NCI-H2029 (cell line): ENCODE measurements around the gene CIC.

Experiments used
- DNase-seq: peaks from one replicate; lab custom pipeline; 2025; lab: John Stamatoyannopoulos, UW

CIC gene

GRCh38 chr19:42277821-42278451 lies 8.9 kb downstream of the CIC start:
- no peak for DNase-seq

DNA sequence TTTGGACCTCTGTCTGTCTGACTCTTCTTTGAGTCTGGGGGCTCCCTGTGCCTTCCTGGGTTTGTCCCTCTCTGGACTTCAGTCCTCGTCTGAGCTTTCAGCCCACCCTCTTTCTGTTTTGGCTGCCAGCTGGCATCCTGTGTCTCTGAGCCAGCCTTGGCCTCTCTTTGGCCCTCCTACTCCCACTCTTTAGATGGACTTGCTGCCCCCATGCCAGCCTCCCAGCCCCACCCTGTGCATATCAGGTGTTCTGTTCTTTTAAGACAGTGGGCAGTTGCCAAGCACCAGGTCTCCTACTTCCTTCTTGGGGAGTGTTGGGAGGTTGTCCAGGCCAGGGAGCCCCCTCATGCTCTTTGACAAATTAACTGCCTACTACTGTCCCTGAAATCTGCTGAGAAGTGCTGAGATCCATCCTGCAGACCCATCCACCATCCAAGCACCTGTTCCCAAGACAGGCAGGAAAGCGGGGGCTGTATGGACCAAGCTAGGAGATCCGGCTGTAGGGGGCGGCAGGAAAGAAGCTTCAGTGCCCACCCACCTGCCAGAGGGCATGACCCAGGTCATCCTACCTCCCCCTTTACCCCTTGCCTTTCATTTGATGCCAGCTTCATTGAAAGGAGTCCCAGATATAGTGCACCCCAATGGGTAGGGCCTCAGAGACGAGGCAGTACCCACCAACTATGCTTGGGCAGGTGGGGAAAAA lies 9.6 kb downstream of the CIC start:
- DNase-seq = no peak

DNA sequence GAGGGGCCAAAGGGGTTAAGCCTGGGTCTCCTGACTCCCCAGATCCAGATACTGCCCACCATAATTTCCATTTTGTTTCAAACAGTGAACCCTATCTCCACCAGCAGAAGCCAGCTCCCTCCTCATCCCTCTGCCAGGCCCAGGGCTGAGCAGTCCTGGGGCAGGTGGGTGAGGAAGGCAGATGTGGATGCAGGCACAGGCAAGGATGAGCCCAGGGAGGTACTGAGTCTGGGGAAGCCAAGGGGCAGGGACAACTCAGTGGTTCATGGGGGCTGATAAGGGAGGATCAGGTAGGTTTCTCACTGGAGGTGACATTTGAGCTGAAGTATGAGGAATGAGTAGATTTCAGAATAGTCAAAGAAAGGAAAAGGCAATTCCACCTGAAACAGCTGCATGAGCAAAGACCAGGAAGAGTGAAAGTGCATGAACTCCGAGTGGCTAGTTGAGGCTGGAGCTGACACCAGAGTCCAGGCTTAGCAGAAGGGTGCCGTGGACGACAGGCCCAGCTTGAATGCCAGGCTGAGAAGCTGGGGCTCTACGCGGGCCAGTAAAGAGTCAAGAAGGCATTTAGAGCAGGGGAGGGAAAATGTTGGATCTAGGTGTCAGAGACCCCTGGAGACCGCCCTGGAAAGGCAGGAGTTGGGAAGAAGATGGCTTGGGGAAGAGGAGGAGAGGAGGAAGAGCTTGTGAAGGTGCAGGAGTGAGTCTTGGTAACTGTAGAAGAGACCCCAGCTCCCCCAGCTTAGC lies 10.3 kb downstream of the CIC start:
- DNase-seq = no peak

- peak; percentile 81 for DNase-seq
These were observed 11.1 kb downstream of the CIC start for GRCh38 chr19:42279902-42280814.

GRCh38 chr19:42280815-42281145 lies 11.7 kb downstream of the CIC start:
- DNase-seq = no peak

DNA sequence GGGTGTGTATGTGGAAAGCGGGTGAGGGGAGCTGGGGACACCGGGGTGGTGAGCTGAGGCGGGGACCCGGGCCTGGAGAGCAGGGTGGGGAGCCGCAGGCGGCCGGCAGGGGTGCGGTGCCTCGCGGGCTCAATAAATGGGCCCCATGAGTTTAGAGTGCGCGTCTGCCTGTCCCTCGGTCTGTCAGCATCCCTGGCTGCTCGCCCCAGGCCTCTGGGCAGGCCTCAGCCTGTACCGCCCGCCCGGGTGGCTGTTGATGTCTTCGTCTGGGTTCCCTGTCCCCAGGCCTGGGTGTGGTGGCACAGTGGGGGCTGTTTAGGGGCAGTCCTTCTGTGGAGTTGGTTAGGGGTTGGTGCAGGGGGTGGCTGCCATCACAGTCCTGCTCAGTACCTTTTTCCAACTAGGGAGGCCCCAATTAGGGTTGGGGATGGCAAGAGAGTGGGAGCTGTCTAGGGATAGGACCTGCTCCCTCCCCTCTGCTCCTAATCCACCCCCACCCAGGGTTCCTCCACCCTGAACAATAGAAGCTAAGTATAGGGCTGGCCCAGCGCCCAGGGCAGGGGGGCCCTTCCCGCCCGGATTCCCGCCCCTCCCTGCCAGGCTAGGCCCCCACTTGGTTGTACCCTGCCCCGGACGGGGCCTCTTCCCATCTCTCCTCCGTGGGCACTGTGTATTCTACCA lies 12.2 kb downstream of the CIC start:
- no peak for DNase-seq

GRCh38 chr19:42281827-42282762 lies 13.0 kb downstream of the CIC start:
- no peak for DNase-seq

DNA sequence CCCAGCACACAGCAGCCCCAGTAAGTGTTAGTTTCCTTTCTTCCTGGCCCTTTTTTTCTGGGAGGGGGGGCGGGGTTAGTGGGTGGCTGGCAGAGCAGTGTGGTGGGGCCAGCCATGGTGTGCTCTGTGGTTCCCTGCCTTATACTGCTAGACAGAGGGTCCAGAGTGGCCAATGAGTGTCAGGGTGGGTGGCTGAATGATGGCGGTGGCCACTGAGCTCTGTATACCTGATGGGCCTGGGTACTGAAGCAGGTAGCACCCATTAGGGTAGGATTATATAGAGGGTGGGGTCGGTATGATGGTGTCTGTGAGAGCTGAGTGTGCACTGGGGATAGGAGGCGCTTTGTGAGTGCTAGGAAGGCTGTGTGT lies 13.8 kb downstream of the CIC start:
- DNase-seq = no peak

DNA sequence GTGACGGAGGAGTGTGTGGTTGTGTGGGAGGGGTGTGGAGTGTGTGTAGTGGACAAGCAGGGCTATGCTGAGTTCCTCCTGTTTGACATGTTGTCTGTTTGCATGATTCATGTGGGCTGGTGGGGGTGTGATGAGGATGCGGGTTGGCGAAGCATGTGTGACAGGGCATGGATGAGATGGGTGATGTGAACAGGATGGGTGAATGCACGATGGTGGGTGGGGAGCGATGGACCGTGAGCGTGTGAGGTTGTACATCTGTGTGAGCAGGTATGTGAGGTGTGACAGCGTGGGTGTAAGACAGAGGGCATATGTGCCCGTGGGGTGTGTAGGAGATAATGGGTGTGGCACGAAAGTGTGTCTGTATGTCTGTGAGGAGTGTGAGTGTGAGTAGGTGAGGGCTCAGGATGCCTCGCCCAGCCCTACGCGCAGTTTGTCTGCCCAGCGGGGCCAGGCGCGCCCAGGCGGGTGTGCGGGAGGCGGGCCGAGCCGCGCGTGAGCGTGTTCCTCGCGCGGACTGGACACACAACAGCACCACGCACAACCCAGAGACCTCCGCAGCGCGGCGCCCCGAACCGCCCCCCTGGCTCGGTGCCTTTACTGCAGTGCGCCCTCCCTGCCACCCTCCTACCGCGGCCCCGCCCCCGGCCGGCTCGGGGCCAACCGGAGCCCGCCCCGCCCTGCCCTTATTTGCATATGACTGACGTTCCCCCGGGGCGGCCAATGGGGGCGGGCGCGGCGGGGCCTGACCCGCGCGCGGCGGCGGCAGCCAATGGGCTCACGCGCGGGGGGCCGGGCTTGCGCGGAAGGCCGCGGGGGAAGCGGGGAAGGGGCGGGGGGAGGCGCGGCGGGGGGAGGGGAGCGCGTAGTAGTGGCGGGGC lies 14.4 kb downstream of the CIC start:
- peak; percentile 88 for DNase-seq

- DNase-seq = peak; percentile 68
These were observed 15.0 kb downstream of the CIC start for GRCh38 chr19:42284066-42284501.

DNA sequence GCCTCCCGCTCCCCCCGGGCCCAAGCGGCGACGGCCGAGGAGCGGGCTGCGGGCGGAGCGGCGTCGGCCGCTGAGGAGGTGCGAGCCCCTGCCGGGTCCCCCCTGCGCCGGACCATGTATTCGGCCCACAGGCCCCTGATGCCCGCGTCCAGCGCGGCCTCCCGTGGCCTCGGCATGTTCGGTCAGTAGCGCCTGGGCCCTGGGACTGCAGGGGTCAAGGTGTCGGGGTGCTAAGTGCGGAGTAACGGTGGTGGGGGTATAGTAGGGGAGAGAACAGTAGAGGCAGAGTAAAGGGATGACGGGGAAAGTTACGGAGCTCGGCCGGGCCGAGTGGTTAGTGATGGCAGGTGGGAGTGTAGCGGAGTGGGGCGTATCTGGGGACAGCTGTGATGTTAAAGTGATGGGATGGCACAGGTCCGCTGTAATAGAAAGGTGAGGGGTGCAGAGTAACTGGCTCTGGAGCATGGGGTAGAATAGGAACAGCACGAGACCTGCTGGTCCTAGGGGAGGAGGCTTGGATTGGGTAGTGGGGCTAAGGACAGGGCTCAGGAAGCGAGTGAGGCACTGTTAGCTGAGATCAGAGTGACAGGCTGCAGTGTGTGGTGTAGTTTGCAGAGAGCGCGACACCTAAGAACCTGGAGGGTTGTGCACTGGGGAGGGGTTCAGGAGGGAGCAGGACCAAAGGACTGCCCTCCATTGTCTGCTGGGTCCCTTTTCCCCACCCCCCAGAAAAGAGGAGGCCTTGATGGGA lies 15.7 kb downstream of the CIC start:
- DNase-seq = no peak

DNA sequence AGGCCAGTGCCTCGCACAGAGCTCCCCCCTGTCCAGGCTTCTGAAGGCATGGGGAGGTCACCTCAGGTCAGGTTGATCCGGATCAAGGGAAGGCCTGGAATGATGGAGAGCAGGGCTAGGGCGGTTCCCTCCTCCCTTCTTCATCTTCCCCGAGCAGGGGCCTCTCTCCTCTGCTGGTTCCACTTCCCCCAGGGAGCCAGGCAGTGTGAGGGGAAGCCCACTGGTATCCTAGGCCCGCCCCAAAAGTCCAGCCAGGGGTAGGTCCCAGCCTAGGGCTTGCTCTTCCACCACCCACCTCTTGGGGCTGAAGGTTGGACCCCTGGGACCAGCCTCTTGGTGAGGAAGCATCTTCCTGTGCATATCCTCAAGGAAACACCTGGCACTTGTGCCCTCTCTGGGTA lies 16.5 kb downstream of the CIC start:
- no peak for DNase-seq

DNA sequence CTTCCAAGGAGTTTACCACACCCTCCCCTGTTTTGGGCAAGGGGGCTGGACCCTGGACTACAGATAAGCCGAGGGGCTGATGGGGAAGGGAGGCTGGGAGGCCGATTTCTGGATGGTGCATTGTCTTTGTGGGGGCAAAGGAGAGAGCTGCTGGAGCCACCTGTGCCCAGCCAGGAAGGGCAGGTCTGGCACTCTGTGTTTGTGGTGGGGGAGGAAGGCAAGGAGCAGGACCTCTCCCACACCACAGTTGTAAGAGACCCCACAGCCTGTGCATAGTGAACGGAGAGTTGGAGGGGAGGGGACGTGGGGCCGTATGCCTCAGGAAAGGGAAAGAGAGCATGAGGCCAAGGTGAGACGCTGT lies 16.9 kb downstream of the CIC start:
- DNase-seq = no peak

- no peak for DNase-seq
These were observed 17.4 kb downstream of the CIC start for GRCh38 chr19:42286349-42287016.

DNA sequence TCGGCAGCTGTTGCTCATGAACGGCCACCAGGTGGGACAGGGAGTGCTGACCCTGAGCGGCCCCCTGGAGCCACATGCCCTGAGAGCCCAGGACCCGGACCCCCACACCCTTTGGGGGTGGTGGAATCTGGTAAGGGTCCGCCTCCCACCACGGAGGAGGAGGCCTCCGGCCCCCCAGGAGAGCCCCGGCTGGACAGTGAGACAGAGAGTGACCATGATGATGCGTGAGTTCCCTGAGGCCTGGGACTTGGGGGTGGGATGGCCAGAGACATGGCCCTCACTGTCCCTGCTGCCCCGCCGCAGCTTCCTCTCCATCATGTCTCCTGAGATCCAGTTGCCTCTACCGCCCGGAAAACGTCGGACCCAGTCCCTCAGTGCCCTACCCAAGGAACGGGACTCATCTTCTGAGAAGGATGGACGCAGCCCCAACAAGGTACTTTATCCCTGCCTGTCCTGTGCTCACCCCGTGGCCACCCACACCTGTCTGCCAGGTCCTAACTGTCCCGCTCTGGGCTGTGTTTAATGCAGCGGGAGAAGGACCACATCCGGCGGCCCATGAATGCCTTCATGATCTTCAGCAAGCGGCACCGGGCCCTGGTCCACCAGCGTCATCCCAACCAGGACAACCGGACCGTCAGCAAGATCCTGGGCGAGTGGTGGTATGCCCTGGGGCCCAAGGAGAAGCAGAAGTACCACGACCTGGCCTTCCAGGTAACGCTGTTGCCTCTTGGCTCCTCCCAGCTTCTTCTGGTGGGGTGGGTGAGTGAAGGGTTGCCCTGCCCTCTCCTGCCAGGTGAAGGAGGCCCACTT lies 18.2 kb downstream of the CIC start:
- no peak for DNase-seq

GRCh38 chr19:42287827-42288107 lies 18.7 kb downstream of the CIC start:
- DNase-seq = no peak

DNA sequence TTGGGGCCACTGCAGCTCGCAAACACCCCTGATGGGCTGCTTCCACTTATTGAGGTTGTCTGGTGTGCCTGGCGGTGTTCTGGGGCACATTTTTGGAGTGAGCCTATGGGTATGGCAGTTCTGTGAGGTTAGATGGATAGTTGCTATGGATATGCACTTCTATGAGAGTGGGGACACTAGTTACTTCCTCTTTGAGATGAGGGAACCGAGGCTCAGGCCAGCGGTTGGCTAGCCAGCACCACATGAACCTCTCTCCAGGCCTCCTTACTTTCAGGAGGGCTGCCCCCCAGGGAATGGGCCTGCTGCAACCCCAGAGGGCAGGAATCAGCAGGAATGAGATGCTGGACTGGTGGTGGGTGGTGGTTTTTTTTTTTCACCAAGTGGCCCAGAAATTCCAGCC lies 19.3 kb downstream of the CIC start:
- no peak for DNase-seq
